ENCODE data around the gene NSFL1C.
A peak's percentile ranks its signal among the peaks of the same experiment; 100 is the strongest.

The NSFL1C gene

DNA sequence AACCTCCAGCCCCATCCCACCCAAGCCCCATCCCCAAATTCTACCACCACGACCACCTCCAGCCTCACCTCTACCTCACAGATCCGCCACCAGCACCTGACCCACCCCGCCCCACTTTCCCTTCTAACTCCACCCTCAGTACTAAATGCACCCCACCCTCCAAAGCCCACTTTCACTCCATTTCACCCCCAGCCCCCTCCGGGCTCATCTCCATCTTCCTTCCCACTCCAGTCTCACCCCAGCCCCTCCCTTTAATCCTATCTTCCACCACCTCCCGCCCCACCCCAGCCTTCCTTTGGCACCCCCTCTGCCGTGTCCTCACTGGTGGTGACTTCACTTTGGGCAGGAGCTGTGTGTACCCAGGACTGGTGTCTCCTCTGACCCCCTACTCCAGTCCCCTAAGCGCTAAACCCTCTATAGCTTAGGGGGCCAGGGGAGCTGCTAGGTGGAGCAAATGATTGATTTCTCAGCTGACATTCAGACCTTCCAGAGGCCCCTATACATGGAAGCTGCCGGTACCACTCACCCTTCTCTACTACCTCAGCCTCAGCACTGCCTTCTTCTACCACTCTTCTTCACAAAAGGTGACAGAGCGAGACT, 2.8 kb upstream of the NSFL1C start:
- DNase-seq (ENCODE audit: insufficient read length): no peak
- TF ChIP-seq POLR2AphosphoS5 (IDR thresholded peaks at IDR 0.05; ENCODE audit: low read depth, low read length) (no peak), POLR2A (IDR thresholded peaks at IDR 0.05; ENCODE audit: low read depth, low read length) (no peak), TAF1 (IDR thresholded peaks at IDR 0.05; ENCODE audit: borderline replicate concordance, low read depth, low read length) (no peak)
- no peak for FAIRE-seq

- DNase-seq (ENCODE audit: insufficient read length): no peak
- TF ChIP-seq TAF1 (IDR thresholded peaks at IDR 0.05; ENCODE audit: borderline replicate concordance, low read depth, low read length) (no peak), POLR2A (IDR thresholded peaks at IDR 0.05; ENCODE audit: low read depth, low read length) (no peak), POLR2AphosphoS5 (IDR thresholded peaks at IDR 0.05; ENCODE audit: low read depth, low read length) (no peak)
- no peak for FAIRE-seq
Observed at GRCh38 chr20:1468117-1468624, 1.5 kb upstream of the NSFL1C start.

GRCh38 chr20:1467355-1468116, 887 bp upstream of the NSFL1C start:
- DNase-seq (ENCODE audit: insufficient read length): no peak
- TF ChIP-seq POLR2A (IDR thresholded peaks at IDR 0.05; ENCODE audit: low read depth, low read length) (no peak), TAF1 (IDR thresholded peaks at IDR 0.05; ENCODE audit: borderline replicate concordance, low read depth, low read length) (no peak), POLR2AphosphoS5 (IDR thresholded peaks at IDR 0.05; ENCODE audit: low read depth, low read length) (no peak)
- no peak for FAIRE-seq

DNA sequence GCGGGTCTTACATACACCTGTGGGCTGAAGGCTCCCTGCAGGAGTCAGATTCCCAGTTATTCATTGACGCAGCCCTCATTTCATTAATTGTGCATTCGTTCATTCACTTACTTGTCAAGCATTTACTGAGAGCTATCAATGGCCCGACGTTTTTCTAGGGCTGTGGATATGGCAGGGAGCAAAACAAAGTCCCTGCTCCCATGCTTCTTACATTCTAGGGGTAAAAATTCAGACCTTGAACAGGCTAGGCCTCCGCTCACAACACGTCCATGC, 369 bp upstream of the NSFL1C start:
- DNase-seq (ENCODE audit: insufficient read length) (no peak), FAIRE-seq (no peak)
- TF ChIP-seq POLR2A (IDR thresholded peaks at IDR 0.05; ENCODE audit: low read depth, low read length): no peak
- no peak for TF ChIP-seq POLR2AphosphoS5 (IDR thresholded peaks at IDR 0.05; ENCODE audit: low read depth, low read length)
- no peak for TF ChIP-seq TAF1 (IDR thresholded peaks at IDR 0.05; ENCODE audit: borderline replicate concordance, low read depth, low read length)

DNA sequence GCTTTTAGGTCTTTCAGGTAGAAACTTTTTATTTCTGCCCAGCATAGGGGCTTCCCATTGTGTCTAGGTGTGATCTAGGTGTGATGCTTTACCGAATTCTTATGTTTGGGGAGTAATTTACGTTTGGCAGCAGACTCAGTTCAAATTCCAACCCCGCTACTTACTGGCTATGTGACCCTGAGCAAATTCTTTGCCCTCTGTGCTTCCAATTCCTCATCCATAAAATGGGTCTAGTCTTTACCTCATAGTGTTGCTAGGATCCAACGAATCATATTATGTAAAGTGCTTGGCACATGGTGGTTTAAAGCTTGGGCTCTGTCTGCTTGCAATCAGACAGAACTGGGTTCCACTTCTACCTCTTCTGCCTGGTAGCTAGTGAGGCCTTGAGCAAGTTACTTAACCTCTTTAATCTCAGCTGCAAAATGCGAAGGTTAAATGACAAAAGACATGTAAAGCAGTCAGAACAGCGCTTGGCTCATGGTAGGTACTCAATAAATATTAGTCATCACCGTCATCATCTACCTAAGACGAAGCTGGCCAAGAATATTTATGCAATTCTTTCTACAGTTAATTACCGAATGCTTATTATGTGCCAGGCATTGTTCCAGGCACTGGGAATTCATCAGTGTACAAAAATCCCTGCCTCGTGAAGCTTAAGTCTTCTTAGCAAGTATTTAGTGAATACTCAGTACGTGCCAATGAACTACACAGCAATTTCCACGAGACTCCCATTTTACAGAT, 1.0 kb downstream of the NSFL1C start:
- FAIRE-seq (peak; percentile 66), DNase-seq (ENCODE audit: insufficient read length) (no peak)
- no peak for TF ChIP-seq TAF1 (IDR thresholded peaks at IDR 0.05; ENCODE audit: borderline replicate concordance, low read depth, low read length)
- no peak for TF ChIP-seq POLR2AphosphoS5 (IDR thresholded peaks at IDR 0.05; ENCODE audit: low read depth, low read length)
- TF ChIP-seq POLR2A (IDR thresholded peaks at IDR 0.05; ENCODE audit: low read depth, low read length): no peak

DNA sequence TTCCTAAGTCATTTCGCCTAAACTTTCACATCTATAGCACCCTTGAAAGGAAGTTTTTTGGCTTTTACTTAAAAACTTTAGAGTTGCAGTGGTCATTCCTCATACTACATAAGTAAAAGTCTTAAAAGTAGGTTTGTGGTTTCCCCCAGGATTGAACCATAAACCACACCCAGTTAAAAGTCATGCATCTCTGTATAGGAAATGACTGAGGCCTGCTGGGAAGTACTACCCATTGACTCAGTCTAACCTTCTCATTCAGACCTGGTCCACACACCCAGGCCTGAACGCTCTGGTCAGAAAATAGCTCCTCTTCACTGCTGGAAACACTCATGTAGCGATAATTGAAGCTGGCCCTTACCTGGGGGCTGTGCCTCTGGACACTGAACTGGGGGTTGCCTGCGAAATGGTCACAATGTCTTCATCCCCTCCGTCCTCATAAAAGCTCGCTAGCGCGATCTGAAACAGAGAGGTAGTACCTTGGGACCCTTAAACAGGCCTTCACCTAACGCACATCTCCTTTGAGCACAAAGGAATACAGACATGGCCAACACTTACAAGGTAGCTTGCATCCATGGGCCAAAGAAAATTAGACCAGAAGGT, 2.6 kb downstream of the NSFL1C start:
- TF ChIP-seq POLR2AphosphoS5 (IDR thresholded peaks at IDR 0.05; ENCODE audit: low read depth, low read length) (no peak), TAF1 (IDR thresholded peaks at IDR 0.05; ENCODE audit: borderline replicate concordance, low read depth, low read length) (no peak), POLR2A (IDR thresholded peaks at IDR 0.05; ENCODE audit: low read depth, low read length) (no peak)
- no peak for FAIRE-seq
- no peak for DNase-seq (ENCODE audit: insufficient read length)

GRCh38 chr20:1462834-1463233, 3.8 kb downstream of the NSFL1C start:
- peak; percentile 46 for FAIRE-seq
- TF ChIP-seq POLR2AphosphoS5 (IDR thresholded peaks at IDR 0.05; ENCODE audit: low read depth, low read length): no peak
- no peak for DNase-seq (ENCODE audit: insufficient read length)

GRCh38 chr20:1462001-1462400, 4.6 kb downstream of the NSFL1C start:
- DNase-seq (ENCODE audit: insufficient read length): no peak
- TF ChIP-seq TAF1 (IDR thresholded peaks at IDR 0.05; ENCODE audit: borderline replicate concordance, low read depth, low read length) (no peak), POLR2AphosphoS5 (IDR thresholded peaks at IDR 0.05; ENCODE audit: low read depth, low read length) (no peak), POLR2A (IDR thresholded peaks at IDR 0.05; ENCODE audit: low read depth, low read length) (no peak)
- no peak for FAIRE-seq

GRCh38 chr20:1460275-1460674, 6.4 kb downstream of the NSFL1C start:
- TF ChIP-seq TAF1 (IDR thresholded peaks at IDR 0.05; ENCODE audit: borderline replicate concordance, low read depth, low read length): no peak
- no peak for TF ChIP-seq POLR2AphosphoS5 (IDR thresholded peaks at IDR 0.05; ENCODE audit: low read depth, low read length)
- TF ChIP-seq POLR2A (IDR thresholded peaks at IDR 0.05; ENCODE audit: low read depth, low read length): no peak
- no peak for FAIRE-seq
- no peak for DNase-seq (ENCODE audit: insufficient read length)

DNA sequence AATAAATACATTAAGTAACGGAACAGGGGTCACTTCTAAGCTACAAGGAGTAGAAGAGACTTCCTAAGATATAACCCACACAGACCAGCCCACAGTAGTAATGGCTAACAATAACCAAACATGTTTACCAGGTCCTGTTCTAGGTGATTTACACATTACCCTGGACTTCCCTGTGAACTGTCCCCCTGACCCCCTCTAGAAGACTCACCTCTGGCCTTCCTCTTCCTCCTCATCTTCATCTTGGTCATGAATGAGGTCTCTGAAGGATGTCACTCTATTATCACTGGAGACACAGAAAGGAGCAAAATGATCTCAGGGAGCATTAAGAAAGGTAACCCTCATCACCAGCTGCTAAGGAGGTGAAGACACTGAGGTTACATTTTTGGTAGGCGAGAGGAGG, 8.7 kb downstream of the NSFL1C start:
- DNase-seq (ENCODE audit: insufficient read length): no peak
- no peak for FAIRE-seq
- TF ChIP-seq POLR2A (IDR thresholded peaks at IDR 0.05; ENCODE audit: low read depth, low read length): no peak
- no peak for TF ChIP-seq POLR2AphosphoS5 (IDR thresholded peaks at IDR 0.05; ENCODE audit: low read depth, low read length)
- TF ChIP-seq TAF1 (IDR thresholded peaks at IDR 0.05; ENCODE audit: borderline replicate concordance, low read depth, low read length): no peak

GRCh38 chr20:1456300-1456699, 10.3 kb downstream of the NSFL1C start:
- DNase-seq (ENCODE audit: insufficient read length) (no peak), FAIRE-seq (no peak)
- TF ChIP-seq TAF1 (IDR thresholded peaks at IDR 0.05; ENCODE audit: borderline replicate concordance, low read depth, low read length): no peak
- TF ChIP-seq POLR2AphosphoS5 (IDR thresholded peaks at IDR 0.05; ENCODE audit: low read depth, low read length): no peak
- TF ChIP-seq POLR2A (IDR thresholded peaks at IDR 0.05; ENCODE audit: low read depth, low read length): no peak

Measured in GM12892 (cell line).